GM18867 (cell line): ENCODE measurements around the gene TUBGCP3.
"Not testable (repeated sequence)": the region's sequence is repeated elsewhere in the genome, so short reads cannot be mapped to it uniquely, and the experiment has no call there.

ENCODE experiments used
- ATAC-seq: cut with Tn5 transposase; IDR thresholded peaks from one replicate; pipeline ENCODE4 v1.9.1; 2021; ENCODE audit warnings: mild to moderate bottlenecking, moderate library complexity; ENCODE audit not compliant: unreplicated experiment

TUBGCP3 gene

GRCh38 chr13:112486386-112487126, 101.4 kb downstream of the TUBGCP3 start:
- no peak for ATAC-seq

- not testable (repeated sequence) for ATAC-seq
Observed at GRCh38 chr13:112485814-112486213, 102.1 kb downstream of the TUBGCP3 start.

- ATAC-seq, result no peak
Observed at GRCh38 chr13:112483299-112483698, 104.7 kb downstream of the TUBGCP3 start.

GRCh38 chr13:112481458-112481857, 106.5 kb downstream of the TUBGCP3 start:
- ATAC-seq, result no peak

- no peak for ATAC-seq
Observed at GRCh38 chr13:112479389-112479788, 108.6 kb downstream of the TUBGCP3 start.

GRCh38 chr13:112477070-112477619, 110.8 kb downstream of the TUBGCP3 start:
- no peak for ATAC-seq

GRCh38 chr13:112475889-112476288, 112.1 kb downstream of the TUBGCP3 start:
- no peak for ATAC-seq

GRCh38 chr13:112474869-112475268, 113.1 kb downstream of the TUBGCP3 start:
- no peak for ATAC-seq

GRCh38 chr13:112473818-112474217, 114.1 kb downstream of the TUBGCP3 start:
- no peak for ATAC-seq

GRCh38 chr13:112469071-112469745, 118.7 kb downstream of the TUBGCP3 start:
- ATAC-seq, result no peak

GRCh38 chr13:112468069-112468468, 119.9 kb downstream of the TUBGCP3 start:
- ATAC-seq, result no peak

- no peak for ATAC-seq
Observed at GRCh38 chr13:112467236-112467635, 120.7 kb downstream of the TUBGCP3 start.

- no peak for ATAC-seq
Observed at GRCh38 chr13:112466132-112467058, 121.6 kb downstream of the TUBGCP3 start.

- ATAC-seq, result no peak
Observed at GRCh38 chr13:112465251-112466131, 122.5 kb downstream of the TUBGCP3 start.

GRCh38 chr13:112464720-112465119, 123.2 kb downstream of the TUBGCP3 start:
- no peak for ATAC-seq

GRCh38 chr13:112462408-112462807, 125.5 kb downstream of the TUBGCP3 start:
- ATAC-seq, result no peak

GRCh38 chr13:112457485-112457884, 130.5 kb downstream of the TUBGCP3 start:
- ATAC-seq, result no peak

GRCh38 chr13:112457081-112457480, 130.9 kb downstream of the TUBGCP3 start:
- ATAC-seq, result no peak

GRCh38 chr13:112456138-112457056, 131.6 kb downstream of the TUBGCP3 start:
- no peak for ATAC-seq
